Suppressor macrophage treated with lipopolysaccharide for 4 hours (primary cell): ENCODE measurements around the gene POP4.

Experiments used
- DNase-seq: peaks from one replicate; pipeline ENCODE4 v3.0.0-alpha.2; 2020

The POP4 gene

DNA sequence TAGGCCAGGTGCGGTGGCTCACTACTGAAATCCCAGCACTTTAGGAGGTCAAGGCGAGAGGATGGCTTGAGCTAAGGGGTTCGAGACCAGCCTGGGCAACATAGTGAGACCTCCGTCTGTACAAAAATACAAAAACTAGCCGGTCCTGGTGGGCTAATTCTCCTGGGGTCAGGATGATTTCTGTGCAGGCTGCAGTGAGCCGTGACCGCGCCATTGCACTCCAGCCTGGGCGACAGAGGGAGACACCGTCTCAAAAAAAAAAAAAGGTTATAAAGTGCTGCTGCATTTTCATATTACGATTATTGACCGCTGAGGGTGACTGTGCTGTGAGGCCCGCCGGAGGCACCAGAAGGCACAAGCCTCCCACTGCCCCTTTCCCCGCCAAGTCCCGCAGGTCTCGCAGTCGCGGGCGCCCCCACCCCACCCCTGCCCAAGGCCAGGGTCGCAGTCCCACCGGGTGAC lies 58.7 kb downstream of the POP4 start:
- no peak for DNase-seq

DNA sequence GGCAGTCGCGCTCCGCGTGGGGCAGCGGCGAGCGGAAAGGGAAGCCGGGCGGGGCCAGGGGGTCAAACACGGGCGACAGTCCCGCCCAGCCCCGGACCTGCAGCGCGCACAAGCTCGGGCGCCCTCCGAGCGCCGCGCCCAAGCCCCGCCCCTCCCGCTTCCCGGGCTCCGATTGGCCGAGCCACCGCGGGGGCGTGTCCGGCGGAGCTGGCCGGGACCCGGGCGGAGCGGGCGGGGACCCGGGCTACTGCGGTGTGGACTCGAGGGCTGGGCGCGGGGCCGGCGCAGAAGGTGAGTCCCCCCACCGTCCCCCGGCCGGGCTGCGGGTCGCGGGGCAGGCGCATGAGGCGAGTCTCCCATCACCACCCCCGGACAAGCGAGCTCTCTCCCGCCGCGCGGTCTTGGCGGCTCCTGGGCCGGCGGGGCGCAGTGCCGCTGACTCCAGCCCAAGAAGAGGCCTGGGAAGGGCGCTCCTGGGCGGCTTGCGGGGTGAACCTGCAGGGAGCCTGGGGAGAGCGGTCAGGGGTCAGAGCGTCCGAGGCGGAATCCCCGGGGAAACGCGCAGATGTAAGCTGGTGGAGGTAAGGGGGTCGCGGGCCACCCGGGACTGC lies 59.2 kb downstream of the POP4 start, which contains the start of gene PLEKHF1:
Gene PLEKHF1, plus strand, starts transcription at position 247 of the 611 bp plus-strand sequence. CDS start 8,379 bp downstream, outside the sequence.
- DNase-seq = peak; percentile 91

DNA sequence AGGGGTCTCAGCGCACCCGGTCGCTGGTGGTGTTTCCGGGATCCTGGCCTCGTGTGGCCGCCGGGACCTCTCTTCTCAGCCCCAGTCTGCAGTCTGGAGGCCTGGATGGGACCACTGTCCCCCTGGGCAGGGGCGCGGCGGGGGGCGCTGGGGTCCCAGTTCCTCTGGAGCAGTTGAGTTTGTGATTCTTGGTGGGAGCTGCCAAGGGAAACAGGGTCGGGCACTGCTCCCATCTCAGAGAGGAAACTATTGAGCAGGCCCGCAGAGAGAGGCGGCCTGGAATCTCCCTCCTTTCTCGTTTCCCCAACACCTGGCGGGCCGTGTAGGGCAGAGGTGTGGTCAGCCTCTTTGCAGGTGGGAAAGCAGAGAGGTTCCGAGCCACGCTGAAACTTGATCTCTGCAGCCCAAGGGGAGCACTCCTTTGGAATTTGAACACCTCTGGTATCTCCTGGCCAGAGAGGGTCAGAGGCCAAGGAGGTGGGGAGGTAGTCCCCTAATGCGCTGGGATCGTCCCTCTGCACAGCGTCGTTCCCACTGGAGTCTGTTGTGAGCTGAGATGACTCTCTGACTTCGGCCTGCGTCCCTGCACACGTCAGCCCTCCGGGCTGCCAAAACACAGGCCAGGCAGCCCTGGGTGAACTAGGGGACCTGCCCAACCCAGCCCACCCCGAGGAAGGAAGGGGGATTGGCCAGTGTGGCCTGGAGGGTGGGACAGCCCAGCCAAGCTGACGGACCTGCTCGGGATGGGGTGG lies 59.9 kb downstream of the POP4 start:
- no peak for DNase-seq
